GF-D8 (cell line): Measurements from ENCODE around the gene OR4D11.
"Not testable (repeated sequence)": the region's sequence is repeated elsewhere in the genome, so short reads cannot be mapped to it uniquely, and the experiment has no call there.

ENCODE experiments used
- DNase-seq: peaks from one replicate; lab custom pipeline; 2025; lab: John Stamatoyannopoulos, UW

The OR4D11 gene

GRCh38 chr11:59503276-59503675, at the start of gene OR4D11:
TSS of gene OR4D11 (plus strand) at chr11:59503576. CDS start at chr11:59503576, 0 bp downstream.
- no peak for DNase-seq

GRCh38 chr11:59456661-59457060, 46.7 kb upstream of the OR4D11 start, which contains the start of gene OR4D6:
TSS of gene OR4D6 (plus strand) at chr11:59456961. CDS start at chr11:59456961, 0 bp downstream.
- no peak for DNase-seq

GRCh38 chr11:59459916-59460315, 43.5 kb upstream of the OR4D11 start:
- no peak for DNase-seq

- no peak for DNase-seq
Observed at GRCh38 chr11:59463190-59463641, 40.2 kb upstream of the OR4D11 start.

GRCh38 chr11:59473015-59473414, 30.4 kb upstream of the OR4D11 start, which contains the start of gene OR4D10:
TSS of gene OR4D10 (plus strand) at chr11:59473315. CDS start at chr11:59477430, 4,115 bp downstream.
- no peak for DNase-seq

GRCh38 chr11:59475176-59475575, 28.2 kb upstream of the OR4D11 start:
- no peak for DNase-seq

GRCh38 chr11:59479906-59480305, 23.5 kb upstream of the OR4D11 start:
- no peak for DNase-seq

GRCh38 chr11:59480359-59480758, 23.0 kb upstream of the OR4D11 start:
- DNase-seq: no peak

- DNase-seq: no peak
Observed at GRCh38 chr11:59501931-59502330, 1.4 kb upstream of the OR4D11 start.

GRCh38 chr11:59510941-59511589, 7.7 kb downstream of the OR4D11 start, which contains the start of gene OR4D9:
TSS of gene OR4D9 (plus strand) at chr11:59511539. CDS start at chr11:59514913, 3,374 bp downstream.
- DNase-seq: peak; percentile 72

GRCh38 chr11:59511675-59512074, 8.3 kb downstream of the OR4D11 start:
- no peak for DNase-seq

GRCh38 chr11:59520139-59520538, 16.8 kb downstream of the OR4D11 start:
- DNase-seq: not testable (repeated sequence)

GRCh38 chr11:59520741-59521140, 17.4 kb downstream of the OR4D11 start:
- DNase-seq: no peak

GRCh38 chr11:59523541-59523940, 20.2 kb downstream of the OR4D11 start:
- DNase-seq: no peak

GRCh38 chr11:59528711-59529110, 25.3 kb downstream of the OR4D11 start:
- DNase-seq: no peak

- no peak for DNase-seq
Observed at GRCh38 chr11:59532620-59533019, 29.2 kb downstream of the OR4D11 start.

GRCh38 chr11:59534676-59535075, 31.3 kb downstream of the OR4D11 start:
- DNase-seq: no peak

- DNase-seq: no peak
Observed at GRCh38 chr11:59542142-59542810, 38.9 kb downstream of the OR4D11 start.

GRCh38 chr11:59543713-59544112, 40.3 kb downstream of the OR4D11 start:
- not testable (repeated sequence) for DNase-seq

GRCh38 chr11:59544869-59545178, 41.4 kb downstream of the OR4D11 start:
- no peak for DNase-seq

- no peak for DNase-seq
Observed at GRCh38 chr11:59545179-59546020, 42.0 kb downstream of the OR4D11 start.

- DNase-seq: peak; percentile 52
Observed at GRCh38 chr11:59547605-59548308, 44.4 kb downstream of the OR4D11 start.
